Stimulated activated CD8-positive, alpha-beta memory T cell treated with anti-CD3 and anti-CD28 coated beads, Interleukin-4, amount 100 ng/mL, for 4 hours (primary cell): Measurements from ENCODE around the gene LRRC3C.
A peak's percentile ranks its signal among the peaks of the same experiment; 100 is the strongest.

Experiments used
- DNase-seq, 2 donors: peaks; one replicate each; pipeline ENCODE4 v3.0.0-alpha.2; 2020; ENCODE audit warnings: low read depth in 2 of 2, low spot score in 1 of 2

LRRC3C gene

GRCh38 chr17:39974433-39974832 is 46.9 kb downstream of the LRRC3C start:
- no peak for DNase-seq

GRCh38 chr17:39975801-39976200 is 48.3 kb downstream of the LRRC3C start:
- DNase-seq: no peak

GRCh38 chr17:39979016-39979670 is 51.6 kb downstream of the LRRC3C start:
- no peak for DNase-seq

- DNase-seq: no peak
These were observed 52.4 kb downstream of the LRRC3C start for GRCh38 chr17:39979893-39980350.

- peak; percentile 95 to 96 for DNase-seq
These were observed 53.0 kb downstream of the LRRC3C start, which contains the start of gene PSMD3 for GRCh38 chr17:39980351-39981206. Gene PSMD3, plus strand, starts transcription at chr17:39980807. Its CDS starts 164 bp downstream, at chr17:39980971.

- DNase-seq: no peak
These were observed 53.7 kb downstream of the LRRC3C start for GRCh38 chr17:39981207-39981741.

- no peak for DNase-seq
These were observed 54.3 kb downstream of the LRRC3C start for GRCh38 chr17:39981766-39982375.

- no peak for DNase-seq
These were observed 60.8 kb downstream of the LRRC3C start for GRCh38 chr17:39988206-39988810.

GRCh38 chr17:39994448-39994847 is 66.9 kb downstream of the LRRC3C start:
- DNase-seq: no peak
